SHP77 (cell line): Measurements from ENCODE around the gene SERPINE2.
A peak's percentile ranks its signal among the peaks of the same experiment; 100 is the strongest.

Experiments used
- DNase-seq, 2 experiments: peaks; one replicate each; lab custom pipeline; 2025; lab: John Stamatoyannopoulos, UW

SERPINE2 gene

GRCh38 chr2:223973606-223974005, 65.5 kb downstream of the SERPINE2 start:
- no peak for DNase-seq

GRCh38 chr2:223972656-223973102, 66.4 kb downstream of the SERPINE2 start:
- no peak for DNase-seq

GRCh38 chr2:223971731-223972130, 67.4 kb downstream of the SERPINE2 start:
- DNase-seq: no peak

- DNase-seq: peak; percentile 11 to 39
Observed at GRCh38 chr2:223970343-223971128, 68.5 kb downstream of the SERPINE2 start.

GRCh38 chr2:223969856-223970255, 69.2 kb downstream of the SERPINE2 start:
- DNase-seq: no peak

- DNase-seq: no peak
Observed at GRCh38 chr2:223969315-223969714, 69.8 kb downstream of the SERPINE2 start.

- no peak for DNase-seq
Observed at GRCh38 chr2:223967981-223968380, 71.1 kb downstream of the SERPINE2 start.

GRCh38 chr2:223959688-223960087, 79.4 kb downstream of the SERPINE2 start:
- DNase-seq: no peak

- DNase-seq: peak; percentile 84 to 87
Observed at GRCh38 chr2:223957092-223957851, 81.8 kb downstream of the SERPINE2 start, which contains the start of gene MRPL44. TSS of gene MRPL44 (plus strand) at chr2:223957463. CDS start at chr2:223957473, 10 bp downstream.

GRCh38 chr2:223956300-223956699, 82.8 kb downstream of the SERPINE2 start:
- DNase-seq: no peak

- DNase-seq: no peak
Observed at GRCh38 chr2:223954401-223954800, 84.7 kb downstream of the SERPINE2 start.

- DNase-seq: peak; percentile 23 to 35
Observed at GRCh38 chr2:223952280-223952968, 86.7 kb downstream of the SERPINE2 start.

- DNase-seq: no peak
Observed at GRCh38 chr2:223950448-223951347, 88.4 kb downstream of the SERPINE2 start.

GRCh38 chr2:223949241-223949840, 89.7 kb downstream of the SERPINE2 start:
- no peak for DNase-seq

GRCh38 chr2:223947711-223948205, 91.3 kb downstream of the SERPINE2 start:
- no peak for DNase-seq

GRCh38 chr2:223945755-223946154, 93.3 kb downstream of the SERPINE2 start:
- no peak for DNase-seq

GRCh38 chr2:223944703-223945531, 94.2 kb downstream of the SERPINE2 start, which contains the start of gene WDFY1:
TSS of gene WDFY1 (minus strand) at chr2:223945335. CDS start at chr2:223945284, 51 bp downstream.
- peak; percentile 73 to 87 for DNase-seq

GRCh38 chr2:223944166-223944702, 94.9 kb downstream of the SERPINE2 start:
- no peak for DNase-seq

GRCh38 chr2:223943561-223944008, 95.5 kb downstream of the SERPINE2 start:
- DNase-seq: no peak
